ENCODE results near the gene RABL2B. TPM values are rescaled to one million over a fixed set of nuclear protein-coding genes. Genes with fewer than 3 reads are reported as not detected.

Gene RABL2B
- total RNA-seq, 1 donor from 2014 or later, result 28.2 TPM

DNA sequence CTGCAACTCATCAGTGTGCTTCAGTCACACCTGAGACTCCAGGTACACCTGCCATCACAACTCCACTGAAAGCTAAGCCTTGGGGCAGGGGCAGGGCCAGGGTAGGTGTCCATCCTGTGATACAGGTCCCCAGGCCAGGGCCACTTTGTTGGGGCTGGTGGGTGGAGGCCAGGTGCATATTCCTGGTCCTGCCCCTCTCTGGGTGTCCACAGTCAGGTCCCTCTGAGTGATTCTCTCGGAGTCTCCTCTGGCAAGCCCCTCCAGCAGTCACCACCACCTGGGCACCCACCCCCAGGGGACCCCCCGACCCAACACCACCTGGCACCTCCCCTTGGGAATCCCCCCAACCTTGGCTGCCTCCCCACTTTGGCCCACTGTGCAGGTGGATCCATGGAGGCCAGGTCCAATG is 54.9 kb downstream of the RABL2B start:
- intact Hi-C loops (cut with DNase I), result no loop called here
- TF ChIP-seq, protein P1, sequence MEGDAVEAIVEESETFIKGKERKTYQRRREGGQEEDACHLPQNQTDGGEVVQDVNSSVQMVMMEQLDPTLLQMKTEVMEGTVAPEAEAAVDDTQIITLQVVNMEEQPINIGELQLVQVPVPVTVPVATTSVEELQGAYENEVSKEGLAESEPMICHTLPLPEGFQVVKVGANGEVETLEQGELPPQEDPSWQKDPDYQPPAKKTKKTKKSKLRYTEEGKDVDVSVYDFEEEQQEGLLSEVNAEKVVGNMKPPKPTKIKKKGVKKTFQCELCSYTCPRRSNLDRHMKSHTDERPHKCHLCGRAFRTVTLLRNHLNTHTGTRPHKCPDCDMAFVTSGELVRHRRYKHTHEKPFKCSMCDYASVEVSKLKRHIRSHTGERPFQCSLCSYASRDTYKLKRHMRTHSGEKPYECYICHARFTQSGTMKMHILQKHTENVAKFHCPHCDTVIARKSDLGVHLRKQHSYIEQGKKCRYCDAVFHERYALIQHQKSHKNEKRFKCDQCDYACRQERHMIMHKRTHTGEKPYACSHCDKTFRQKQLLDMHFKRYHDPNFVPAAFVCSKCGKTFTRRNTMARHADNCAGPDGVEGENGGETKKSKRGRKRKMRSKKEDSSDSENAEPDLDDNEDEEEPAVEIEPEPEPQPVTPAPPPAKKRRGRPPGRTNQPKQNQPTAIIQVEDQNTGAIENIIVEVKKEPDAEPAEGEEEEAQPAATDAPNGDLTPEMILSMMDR (IDR thresholded peaks at IDR 0.05), result no peak
- TF ChIP-seq POLR2A (IDR thresholded peaks at IDR 0.05), result no peak
- TF ChIP-seq POLR2AphosphoS5 (IDR thresholded peaks at IDR 0.05; ENCODE audit: insufficient read depth in 1 of 2, low read depth in 1 of 2), result no peak
- no peak for DNase-seq (ENCODE audit: extremely low spot score in 2 of 2)
- Histone ChIP-seq H3K9me3 (no peaks in the 10 kb centered on the region), H3K27me3 (no peaks in the 10 kb centered on the region), H3K36me3 (no peaks in the 10 kb centered on the region), H3K27ac (no peak overlapping the region), H3K4me3 (no peak overlapping the region), H3K4me1 (peaks cover 14% of the 10 kb centered on the region)

GRCh38 chr22:50727678-50728522 is 55.5 kb downstream of the RABL2B start:
- intact Hi-C loops (cut with DNase I), result no loop called here
- TF ChIP-seq, protein P1 (IDR thresholded peaks at IDR 0.05), result no peak
- TF ChIP-seq POLR2A (IDR thresholded peaks at IDR 0.05) (no peak), POLR2AphosphoS5 (IDR thresholded peaks at IDR 0.05; ENCODE audit: insufficient read depth in 1 of 2, low read depth in 1 of 2) (no peak)
- Histone ChIP-seq H3K4me3 (no peak overlapping the region), H3K4me1 (peaks cover 14% of the 10 kb centered on the region), H3K27me3 (no peaks in the 10 kb centered on the region), H3K27ac (no peak overlapping the region), H3K9me3 (no peaks in the 10 kb centered on the region), H3K36me3 (no peaks in the 10 kb centered on the region)
- no peak for DNase-seq (ENCODE audit: extremely low spot score in 2 of 2)

- TF ChIP-seq, protein P1 (IDR thresholded peaks at IDR 0.05), result no peak
- TF ChIP-seq POLR2AphosphoS5 (IDR thresholded peaks at IDR 0.05; ENCODE audit: insufficient read depth in 1 of 2, low read depth in 1 of 2) (no peak), POLR2A (IDR thresholded peaks at IDR 0.05) (no peak)
- Histone ChIP-seq H3K27ac (no peak overlapping the region), H3K27me3 (no peaks in the 10 kb centered on the region), H3K4me1 (peaks cover 5% of the 10 kb centered on the region), H3K9me3 (no peaks in the 10 kb centered on the region), H3K4me3 (no peak overlapping the region), H3K36me3 (no peaks in the 10 kb centered on the region)
- intact Hi-C loops (cut with DNase I), result no loop called here
- DNase-seq (ENCODE audit: extremely low spot score in 2 of 2), result no peak
Measured at GRCh38 chr22:50726643-50727340, 56.6 kb downstream of the RABL2B start.

- intact Hi-C loops (cut with DNase I), result no loop called here
- H3K27ac ChIP-seq, result no peak overlapping the region
- TF ChIP-seq POLR2A (IDR thresholded peaks at IDR 0.05) (no peak), POLR2AphosphoS5 (IDR thresholded peaks at IDR 0.05; ENCODE audit: insufficient read depth in 1 of 2, low read depth in 1 of 2) (no peak)
- TF ChIP-seq, protein P1 (IDR thresholded peaks at IDR 0.05), result no peak
- H3K4me3 ChIP-seq, result no peak overlapping the region
- no peak for DNase-seq (ENCODE audit: extremely low spot score in 2 of 2)
- H3K36me3 ChIP-seq, result no peaks in the 10 kb centered on the region
- H3K9me3 ChIP-seq, result no peaks in the 10 kb centered on the region
- no peaks in the 10 kb centered on the region for H3K4me1 ChIP-seq
- no peaks in the 10 kb centered on the region for H3K27me3 ChIP-seq
Measured at GRCh38 chr22:50725597-50725996, 57.8 kb downstream of the RABL2B start.

GRCh38 chr22:50724616-50725015 is 58.8 kb downstream of the RABL2B start:
- Histone ChIP-seq H3K9me3 (no peaks in the 10 kb centered on the region), H3K27ac (no peak overlapping the region), H3K36me3 (no peaks in the 10 kb centered on the region), H3K4me1 (no peaks in the 10 kb centered on the region), H3K4me3 (no peak overlapping the region), H3K27me3 (no peaks in the 10 kb centered on the region)
- intact Hi-C loops (cut with DNase I), result no loop called here
- no peak for DNase-seq (ENCODE audit: extremely low spot score in 2 of 2)
- no peak for TF ChIP-seq POLR2A (IDR thresholded peaks at IDR 0.05)
- no peak for TF ChIP-seq POLR2AphosphoS5 (IDR thresholded peaks at IDR 0.05; ENCODE audit: insufficient read depth in 1 of 2, low read depth in 1 of 2)
- TF ChIP-seq, protein P1 (IDR thresholded peaks at IDR 0.05), result no peak
